Heart right ventricle (tissue), 16 donors: ENCODE measurements around the gene MGA. TPM values are rescaled to one million over a fixed set of nuclear protein-coding genes. Genes with fewer than 3 reads are reported as not detected.

ENCODE experiments used
- ATAC-seq, 8 donors: fragments of 200-7000 bp; cut with Tn5 transposase; one replicate each; pipeline ENCODE4 v1.9.1; 2020; ENCODE audit warnings: mild to moderate bottlenecking in 8 of 8, moderate library complexity in 8 of 8, moderate number of reproducible peaks in 1 of 8
- DNase-seq, 2 donors: peaks; one replicate each; pipeline ENCODE4 v3.0.0-alpha.2; 2020
- H3K27ac ChIP-seq, 10 donors: fragments of 200-600 bp; sonication (generic) in 2 of 10; one replicate each; pipeline versions ENCODE4 v1.5.0 to v1.8.0; 2020 to 2022; ENCODE audit warnings: mild to moderate bottlenecking in 3 of 10
- H3K27me3 ChIP-seq, 7 donors: fragments of 200-600 bp; one replicate each; pipeline ENCODE4 v1.8.0; 2021 to 2022; ENCODE audit warnings: mild to moderate bottlenecking in 2 of 7
- H3K36me3 ChIP-seq, 9 donors: fragments of 200-600 bp; sonication (generic) in 1 of 9; one replicate each; pipeline versions ENCODE4 v1.5.0 to v1.8.0; 2020 to 2022; ENCODE audit warnings: mild to moderate bottlenecking in 2 of 9
- H3K4me1 ChIP-seq, 9 donors: fragments of 200-600 bp; sonication (generic) in 1 of 9; one replicate each; pipeline versions ENCODE4 v1.5.0 to v1.8.0; 2020 to 2022; ENCODE audit warnings: mild to moderate bottlenecking in 4 of 9
- H3K4me3 ChIP-seq, 10 donors: fragments of 200-600 bp; sonication (generic) in 2 of 10; one replicate each; pipeline versions ENCODE4 v1.5.0 to v1.8.0; 2020 to 2022; ENCODE audit warnings: mild to moderate bottlenecking in 7 of 10, moderate library complexity in 2 of 10
- H3K9me3 ChIP-seq, 11 donors: fragments of 200-600 bp in 10 of 11; sonication (generic) in 2 of 11; one replicate each; pipeline versions ENCODE4 v1.5.0 to v1.8.0; 2013 to 2022; ENCODE audit warnings: mild to moderate bottlenecking in 2 of 11, control low read depth in 1 of 11, moderate library complexity in 1 of 11
- CTCF ChIP-seq, 9 donors: fragments of 200-600 bp; sonication (generic) in 2 of 9; IDR thresholded peaks; one replicate each; pipeline versions ENCODE4 v1.5.0 to v1.8.0; 2021 to 2022; ENCODE audit warnings: antibody characterized with exemption in 9 of 9, mild to moderate bottlenecking in 5 of 9, moderate library complexity in 1 of 9
- WGBS, 2 donors: extraction: QIAGEN DNeasy Blood & Tissue Kit; methylation state at CpG; one replicate each; pipeline ENCODE4 v1.1.7; 2013; ENCODE audit warnings: inconsistent platforms in 1 of 2; 5-methylcytosine and 5-hydroxymethylcytosine counted together
- intact Hi-C, 10 donors: fragments of 100-400 bp; cut with DNase I; formaldehyde crosslinking; loops; one replicate each; pipeline versions ENCODE4 v1.11.1 to v1.14.2; 2022
- polyA plus RNA-seq, 2 donors: library from polyadenylated mRNA; stranded (reverse); fragments of 200-250 nt; gene quantifications; one replicate each; pipeline ENCODE4 v1.2.3, GENCODE V29; 2013
- total RNA-seq, 10 donors: library from RNA; stranded (reverse); fragmentation: NEBNext Ultra II Directional in 3 of 10; extraction: Animal tissue kit (Norgen Biotek cat#: 25700) in 3 of 10; gene quantifications; one replicate each; pipeline versions ENCODE4 v1.2.1 to v1.2.4, GENCODE V29; 2021 to 2023
- donor health status: Arrhythmogenic right ventricular cardiomyopathy.
- donor health status: ischemic (EF 13 %, LVEDD 7.1; RV severe dilation, severe dysfunction).
- donor health status: healthy with polysubstance abuse.
- donor health status: DM: no; HTN: yes; CAD: no.
- donor health status: DM: no; HTN: no; CAD: no.
- donor health status: ischemic (EF 25% LVEDD 6.9; RV normal size, moderate dysfunction).
- donor health status: ischemic (EF 25% LVEDD 5.7; RV mildly dilated, moderate dysfunction).
- donor health status: healthy.
- donor health status: DM: yes; HTN: yes; CAD: no.
- donor health status: Ischemic cardiomyopathy.
- donor health status: ischemic (EF 35%, LVEDD 5.7; RV mildly dilated, moderate dysfunction).
- donor health status: nonischemic (EF 11% LVEDD 7.7; RV severe dilation, severe dysfunction).
- donor health status: DM: yes; HTN: yes; CAD: no.
- donor health status: PGD.
- donor health status: ischemic (EF 29% LVEDD 5.4; RV normal size, mild dysfunction).
- donor health status: nonischemic (EF 23%, LVEDD 6.1; RV moderate dilation, normal function).

The MGA gene
- total and polyA plus RNA-seq, 12 donors: 1.6 to 45.3 (median 34.4) TPM

- Histone ChIP-seq H3K9me3 (no peaks in the 10 kb centered on the region), H3K36me3 (peaks cover 0 to 19% (median 0%) of the 10 kb centered on the region in 9 donors), H3K4me3 (no peak overlapping the region), H3K27me3 (no peaks in the 10 kb centered on the region), H3K4me1 (peaks cover 0 to 41% (median 15%) of the 10 kb centered on the region in 9 donors), H3K27ac (no peak overlapping the region)
- DNase-seq (no peak), ATAC-seq (no peak)
- no peak for TF ChIP-seq CTCF (IDR thresholded peaks at IDR 0.05)
- intact Hi-C loops: no loop called here
- WGBS, 2 donors: 79 to 90% methylated on average over 3 of the region's 3 CpGs
Observed at GRCh38 chr15:41669701-41670100, 9.5 kb downstream of the MGA start.

- Histone ChIP-seq H3K36me3 (peaks cover 0 to 19% (median 0%) of the 10 kb centered on the region in 9 donors), H3K4me1 (peaks cover 0 to 22% (median 11%) of the 10 kb centered on the region in 9 donors), H3K9me3 (no peaks in the 10 kb centered on the region), H3K27me3 (no peaks in the 10 kb centered on the region), H3K4me3 (no peak overlapping the region), H3K27ac (no peak overlapping the region)
- TF ChIP-seq CTCF (IDR thresholded peaks at IDR 0.05): no peak
- DNase-seq: no peak
- intact Hi-C loops: no loop called here
- ATAC-seq: no peak
- 73 to 76% methylated on average over 7 of the region's 7 CpGs for WGBS, 2 donors
Observed at GRCh38 chr15:41671656-41672648, 11.7 kb downstream of the MGA start.

- no peaks in the 10 kb centered on the region for H3K27me3 ChIP-seq
- intact Hi-C loops: no loop called here
- DNase-seq: no peak
- 95 to 96% methylated on average over 4 of the region's 4 CpGs for whole genome bisulfite sequencing, 2 donors
- H3K27ac ChIP-seq: no peak overlapping the region
- peaks cover 0 to 20% (median 0%) of the 10 kb centered on the region in 9 donors for H3K36me3 ChIP-seq
- H3K9me3 ChIP-seq: peaks cover 0 to 10% (median 0%) of the 10 kb centered on the region in 11 donors
- TF ChIP-seq CTCF (IDR thresholded peaks at IDR 0.05): no peak
- H3K4me1 ChIP-seq: peaks cover 0 to 12% (median 5%) of the 10 kb centered on the region in 9 donors
- no peak overlapping the region for H3K4me3 ChIP-seq
- no peak for ATAC-seq
Observed at GRCh38 chr15:41675337-41675736, 15.1 kb downstream of the MGA start.

- Histone ChIP-seq H3K4me1 (peaks cover 0 to 10% (median 0%) of the 10 kb centered on the region in 9 donors), H3K9me3 (peaks cover 0 to 10% (median 0%) of the 10 kb centered on the region in 11 donors), H3K27ac (no peak overlapping the region), H3K4me3 (no peak overlapping the region), H3K27me3 (no peaks in the 10 kb centered on the region), H3K36me3 (peaks cover 0 to 23% (median 0%) of the 10 kb centered on the region in 9 donors)
- intact Hi-C loops: no loop called here
- ATAC-seq: no peak
- DNase-seq: no peak
- 99 to 100% methylated on average over 4 of the region's 4 CpGs for WGBS, 2 donors
- TF ChIP-seq CTCF (IDR thresholded peaks at IDR 0.05): no peak
Observed at GRCh38 chr15:41678742-41679141, 18.5 kb downstream of the MGA start.
